Stimulated activated CD4-positive, alpha-beta T cell treated with anti-CD3 and anti-CD28 coated beads, Interleukin-2, amount 100 ng/mL, for 24 hours (primary cell): ENCODE measurements around the gene ERBIN.
"Not testable (repeated sequence)": the region's sequence is repeated elsewhere in the genome, so short reads cannot be mapped to it uniquely, and the experiment has no call there.

ENCODE experiments used
- DNase-seq, 2 donors: peaks; one replicate each; pipeline ENCODE4 v3.0.0-alpha.2; 2020

Gene ERBIN

DNA sequence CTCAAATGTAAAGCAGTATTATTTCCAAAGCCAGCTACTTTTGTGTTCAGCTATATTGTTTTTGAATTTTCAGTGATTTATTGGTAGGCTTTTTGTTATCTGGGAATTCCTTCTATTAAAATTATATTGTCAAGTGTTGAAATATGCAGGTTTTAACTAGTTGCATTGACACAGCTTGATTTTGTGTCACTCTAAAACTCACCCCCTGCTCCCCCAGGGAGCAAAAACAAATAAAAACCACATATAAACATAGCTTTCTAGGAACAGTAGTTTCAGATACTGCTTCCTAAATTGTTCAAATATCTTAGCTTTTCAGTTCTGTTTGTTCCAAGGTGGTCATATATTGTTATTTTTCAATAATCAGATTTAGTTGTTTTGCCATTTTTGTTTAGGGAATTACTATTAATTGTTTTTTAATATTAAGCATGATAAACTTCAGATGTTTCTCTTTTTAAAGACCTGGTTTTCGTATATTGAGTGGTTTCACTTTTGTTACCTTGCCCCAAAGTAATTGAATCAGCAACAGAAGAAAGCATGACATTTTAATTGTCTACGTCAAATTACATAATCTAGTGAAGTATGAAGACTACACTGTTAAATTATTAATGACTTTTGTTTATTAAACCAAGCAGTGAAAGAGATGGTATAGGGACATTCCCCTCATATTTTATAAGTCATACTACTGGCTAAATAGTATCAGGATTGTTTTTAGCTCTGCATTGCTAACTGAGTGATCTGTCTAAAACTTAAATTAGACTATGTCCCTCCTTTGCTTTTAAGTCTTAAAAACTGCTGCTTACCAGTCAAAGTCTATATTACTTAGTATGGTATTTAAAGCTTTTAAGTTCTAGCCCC, 43.4 kb downstream of the ERBIN start:
- no peak for DNase-seq

DNA sequence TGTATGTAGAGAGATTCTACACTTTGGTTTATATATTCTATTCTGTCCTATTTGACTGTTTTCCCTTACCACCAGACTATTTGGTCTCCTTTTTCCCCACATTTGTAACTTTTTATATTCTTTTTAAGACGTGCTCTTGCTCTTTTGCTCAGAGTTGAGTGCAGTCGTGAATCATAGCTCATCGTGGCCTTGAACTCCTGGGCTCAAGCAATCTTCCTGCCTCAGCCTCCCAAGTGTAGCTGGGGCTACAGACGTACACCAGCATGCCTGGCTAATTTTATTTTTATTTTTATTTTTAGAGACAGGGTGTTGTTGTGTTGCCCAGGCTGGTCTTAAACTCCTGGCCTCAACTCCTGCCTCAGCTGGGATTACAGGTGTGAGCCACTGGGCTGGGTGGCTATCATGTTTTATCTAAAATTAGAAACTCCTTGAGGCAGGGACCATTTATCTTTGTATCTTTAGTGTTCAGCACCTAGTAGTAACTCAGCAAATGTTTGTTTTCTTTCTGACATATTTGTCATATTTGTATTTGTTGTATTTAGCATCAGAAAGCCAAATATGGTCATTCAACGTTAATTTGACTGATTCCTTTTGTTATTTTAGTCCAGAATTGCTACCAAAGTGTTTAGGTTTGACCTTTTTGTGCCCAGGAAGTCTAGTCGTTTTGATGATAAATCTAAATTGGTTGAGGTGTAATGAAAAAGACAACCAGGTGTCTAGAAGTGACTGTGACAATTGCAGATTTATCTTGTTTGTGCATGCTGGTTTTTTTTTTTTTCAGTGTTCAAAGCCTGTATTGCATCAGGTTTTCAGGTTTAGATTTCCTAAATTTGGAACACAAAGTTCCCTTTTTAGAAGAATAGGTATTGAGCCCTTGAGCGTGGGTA, 44.3 kb downstream of the ERBIN start:
- no peak for DNase-seq

DNA sequence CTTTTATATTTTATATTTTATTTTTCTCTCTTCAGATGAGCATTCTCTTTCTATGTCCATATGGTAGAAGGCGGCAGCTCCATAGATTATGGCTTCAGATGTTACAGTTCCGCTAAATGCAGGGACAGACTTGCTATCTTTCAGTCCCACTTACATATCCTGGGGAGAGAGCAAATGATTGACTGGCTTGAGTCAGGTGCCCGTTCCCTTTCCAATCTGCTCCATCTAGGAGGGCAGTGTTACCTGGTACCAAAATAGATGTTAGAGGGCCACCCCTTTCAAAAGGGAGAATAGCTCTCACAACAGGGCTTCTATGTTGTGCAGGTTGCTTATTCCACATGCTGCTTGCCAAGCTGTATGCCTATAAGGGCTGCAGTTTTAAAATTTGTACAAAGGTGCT, 45.3 kb downstream of the ERBIN start:
- DNase-seq, result no peak

DNA sequence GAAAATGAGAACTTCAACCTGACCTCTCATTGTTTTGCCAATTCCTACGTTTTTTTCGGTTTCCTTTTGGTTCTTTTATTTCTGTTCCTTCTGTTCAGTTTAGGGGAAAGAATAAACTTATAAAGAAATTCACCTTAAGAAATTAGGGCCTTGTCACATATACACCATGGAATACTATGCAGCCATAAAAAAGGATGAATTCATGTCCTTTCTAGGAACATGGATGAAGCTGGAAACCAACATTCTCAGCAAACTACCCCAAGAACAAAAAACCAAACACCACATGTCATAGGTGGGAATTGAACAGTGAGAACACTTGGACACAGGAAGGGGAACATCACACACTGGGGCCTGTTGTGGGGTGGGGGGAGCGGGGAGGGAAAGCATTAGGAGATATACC, 46.5 kb downstream of the ERBIN start:
- DNase-seq, result not testable (repeated sequence)

DNA sequence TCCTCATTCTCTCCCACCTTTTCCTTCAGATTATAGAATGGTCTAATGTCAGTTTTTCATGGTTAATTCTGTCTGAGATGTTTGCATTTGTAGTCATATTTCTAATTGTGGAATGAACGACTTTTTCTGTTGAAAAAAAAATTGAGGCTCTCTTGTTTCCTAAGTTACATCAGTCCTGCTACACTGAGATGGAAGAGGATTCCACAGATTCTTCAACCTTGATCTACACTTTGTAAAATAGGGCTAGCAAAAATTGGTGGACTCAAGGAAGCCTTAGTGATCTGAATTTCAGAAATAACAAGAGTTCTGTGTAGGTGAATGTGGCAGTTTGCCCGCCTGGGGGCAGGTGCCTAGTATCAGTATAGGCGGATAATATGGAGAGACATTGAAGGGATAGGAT, 51.9 kb downstream of the ERBIN start:
- no peak for DNase-seq

DNA sequence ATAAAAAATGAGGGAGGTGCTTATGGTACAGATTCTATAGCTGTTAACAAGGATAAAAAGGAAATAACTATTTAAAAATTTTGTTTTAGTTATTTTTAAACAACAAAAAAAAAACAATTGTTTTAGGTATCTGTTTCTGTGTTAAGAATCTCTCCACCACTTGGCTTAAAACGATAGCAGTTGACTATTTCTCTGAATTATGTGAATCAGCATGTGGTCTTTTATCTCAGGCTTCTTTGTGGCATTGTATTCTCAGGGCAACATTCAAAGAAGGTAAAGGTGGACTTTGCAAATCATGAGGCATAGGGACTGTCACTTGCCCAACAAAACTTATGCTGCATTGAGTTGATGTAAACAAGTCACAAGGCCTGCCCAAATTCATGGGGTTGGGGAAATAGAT, 55.2 kb downstream of the ERBIN start:
- DNase-seq, result no peak

DNA sequence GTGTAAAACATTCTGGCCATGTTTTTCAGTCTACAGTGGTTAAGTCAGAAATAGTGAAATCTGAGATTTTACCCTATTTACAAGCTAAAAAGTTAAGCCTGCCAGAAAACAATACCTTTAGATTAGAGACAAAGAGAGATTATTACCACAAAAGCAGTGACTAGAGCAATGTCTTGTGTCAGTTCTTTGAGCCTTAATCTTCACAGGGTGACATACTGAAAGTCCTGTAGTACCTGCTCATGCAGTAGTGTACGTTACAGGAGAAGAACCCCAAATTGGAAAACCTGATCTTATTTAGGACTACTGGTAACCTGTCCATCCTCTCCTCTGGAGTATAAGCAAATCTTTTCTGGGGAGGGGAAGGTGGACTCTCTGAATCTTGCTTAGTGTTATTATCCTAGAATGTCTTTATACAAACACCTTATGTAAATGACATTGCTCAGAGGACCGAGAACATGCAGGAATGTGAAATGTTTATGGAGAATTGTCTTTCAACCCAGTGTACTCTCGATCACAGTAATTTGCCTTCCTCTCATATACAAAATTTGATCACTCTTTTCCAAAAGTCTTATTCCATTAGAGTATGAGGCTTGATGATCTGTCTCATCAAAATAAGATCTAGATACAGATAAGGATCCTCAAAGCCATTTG, 55.7 kb downstream of the ERBIN start:
- DNase-seq, result no peak

DNA sequence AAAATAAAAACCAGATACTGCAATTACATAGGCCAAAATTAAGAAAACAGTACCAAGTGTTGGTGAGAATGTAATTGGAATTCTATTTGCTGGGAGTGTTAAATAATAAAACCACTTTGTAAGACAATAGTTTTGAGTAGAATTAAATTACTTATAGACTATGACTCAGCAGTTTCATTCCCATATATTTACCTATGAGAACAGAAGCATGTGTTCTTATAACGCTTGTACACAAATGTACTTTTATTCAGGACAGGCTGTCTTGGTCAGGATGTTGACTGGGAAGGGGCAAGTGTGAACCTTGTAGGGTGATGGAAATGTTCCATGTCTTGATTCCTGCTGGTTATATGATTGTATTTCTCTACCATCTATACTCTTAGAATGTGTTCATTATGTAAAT, 56.3 kb downstream of the ERBIN start:
- DNase-seq, result no peak

DNA sequence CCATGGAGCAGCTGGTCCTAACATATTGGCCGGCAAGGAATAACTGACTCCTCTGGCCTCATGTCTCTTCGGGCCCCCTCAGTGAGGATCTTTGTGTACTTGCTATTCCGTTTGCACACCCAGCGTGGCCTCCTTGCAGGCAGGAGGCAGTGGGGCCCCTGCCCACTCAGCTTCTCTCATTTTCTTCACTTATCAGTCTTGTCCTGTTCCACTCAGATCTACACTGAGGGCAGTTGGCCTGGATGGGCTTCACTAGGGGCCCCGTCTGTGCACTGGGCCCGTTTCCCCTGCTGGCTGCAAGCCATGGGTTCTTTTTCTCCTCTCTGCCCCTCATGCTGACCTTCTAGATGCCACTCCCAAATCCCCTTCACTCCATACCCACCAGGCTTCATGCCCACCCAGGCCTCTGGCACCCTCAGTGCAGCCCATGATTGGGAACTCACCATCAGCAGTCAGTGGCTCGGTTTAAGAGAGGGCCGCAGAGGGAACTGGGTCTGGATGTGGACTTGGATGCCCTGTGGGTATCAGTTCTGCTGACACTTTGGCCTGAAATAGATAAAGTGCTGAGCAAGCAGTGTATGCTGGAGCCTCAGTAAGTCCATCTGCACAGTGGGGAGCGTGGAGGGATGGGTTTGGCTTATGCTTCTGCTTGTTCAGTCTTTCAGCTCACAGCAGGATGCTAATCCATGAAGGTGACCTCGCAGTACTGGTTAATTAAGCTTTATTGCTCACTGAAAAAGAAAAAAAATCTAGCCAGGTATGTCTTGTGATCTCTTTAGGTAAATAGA, 57.9 kb downstream of the ERBIN start:
- DNase-seq, result no peak

DNA sequence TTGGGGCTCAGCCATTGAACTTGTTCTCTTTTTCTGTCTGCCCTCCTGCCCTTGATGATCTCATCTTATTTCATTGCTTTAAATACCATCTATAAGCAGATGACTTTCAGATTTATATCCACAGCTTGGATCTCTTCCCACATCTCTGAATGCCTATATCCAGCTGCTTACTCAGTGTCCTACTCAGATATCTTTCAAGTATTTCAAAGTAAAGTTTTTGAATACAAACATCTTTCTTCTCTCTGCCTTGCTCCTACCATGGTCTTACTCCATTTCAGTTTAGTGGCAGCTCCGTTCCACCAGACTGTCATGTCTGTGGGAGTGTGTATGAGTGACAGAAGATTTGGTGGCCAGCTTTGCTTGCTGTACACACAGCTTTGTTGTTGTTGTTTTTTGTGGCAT, 59.7 kb downstream of the ERBIN start:
- DNase-seq, result no peak

DNA sequence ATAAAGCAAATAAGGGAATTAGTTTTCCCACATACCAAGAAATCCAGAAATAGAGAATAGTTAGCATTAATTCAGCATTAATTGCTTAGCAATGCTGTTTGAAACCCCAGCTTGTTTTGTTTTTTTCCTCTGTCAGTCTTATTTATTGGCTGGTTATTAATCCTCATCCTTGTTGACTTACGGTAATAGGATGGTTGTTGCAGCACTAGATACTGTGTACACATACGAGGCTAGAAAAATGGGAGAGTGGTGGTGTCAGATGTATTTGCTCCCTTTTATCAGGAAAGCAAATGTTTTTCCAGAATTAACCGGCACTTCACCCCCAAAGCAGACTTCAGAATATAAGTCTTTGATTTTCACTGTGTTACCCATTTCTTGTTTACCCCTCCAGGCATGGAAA, 60.4 kb downstream of the ERBIN start:
- DNase-seq, result no peak

DNA sequence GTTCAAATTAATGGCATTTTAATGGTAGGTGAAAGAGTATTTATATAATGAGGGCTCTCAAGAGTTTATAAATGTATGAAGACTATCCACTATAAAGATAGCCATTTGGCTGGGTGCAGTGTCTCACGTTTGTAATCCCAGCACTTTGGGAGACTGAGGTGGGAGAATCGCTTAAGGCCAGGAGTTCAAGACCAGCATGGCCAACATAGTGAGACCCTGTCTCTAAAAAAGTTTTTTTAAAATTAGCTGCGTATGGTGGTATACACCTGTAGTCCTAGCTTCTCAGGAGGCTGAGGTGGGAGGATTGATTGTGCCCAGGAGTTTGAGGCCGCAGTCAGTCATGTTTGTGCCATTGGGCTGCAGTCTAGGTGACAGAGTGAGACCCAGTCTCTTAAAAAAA, 61.6 kb downstream of the ERBIN start:
- no peak for DNase-seq

DNA sequence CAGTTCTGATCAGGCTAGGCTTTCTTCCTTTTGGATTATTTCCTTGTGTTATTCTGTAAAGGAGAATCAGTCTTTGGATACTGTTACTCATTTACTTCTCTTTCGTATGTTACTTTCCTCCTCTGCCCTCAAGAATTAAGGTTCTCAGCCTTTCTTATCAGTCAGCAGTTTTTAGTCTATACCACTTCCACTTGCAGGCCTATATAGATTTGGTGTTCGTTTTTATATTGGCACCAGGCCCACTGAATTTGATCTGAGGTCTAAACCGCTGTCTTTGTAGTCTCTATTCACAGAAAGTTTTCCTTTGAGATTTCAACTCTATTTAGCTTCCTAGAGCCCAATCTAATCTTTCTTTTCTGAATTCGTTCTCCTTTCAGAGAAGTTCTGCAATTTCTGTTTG, 62.8 kb downstream of the ERBIN start:
- no peak for DNase-seq

DNA sequence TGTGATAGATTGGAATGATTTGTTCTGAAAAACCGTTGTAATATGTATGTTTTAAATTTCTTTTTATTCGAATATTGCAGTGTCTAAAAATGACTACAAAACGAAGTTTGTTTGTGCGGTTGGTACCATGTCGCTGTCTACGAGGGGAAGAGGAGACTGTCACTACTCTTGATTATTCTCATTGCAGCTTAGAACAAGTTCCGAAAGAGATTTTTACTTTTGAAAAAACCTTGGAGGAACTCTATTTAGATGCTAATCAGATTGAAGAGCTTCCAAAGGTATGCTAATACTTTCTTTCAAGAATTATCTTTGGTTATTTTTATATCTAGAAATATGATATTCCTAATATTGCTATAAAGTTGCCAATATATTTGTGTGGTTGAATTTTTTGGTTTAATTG, 66.3 kb downstream of the ERBIN start:
- DNase-seq, result no peak

DNA sequence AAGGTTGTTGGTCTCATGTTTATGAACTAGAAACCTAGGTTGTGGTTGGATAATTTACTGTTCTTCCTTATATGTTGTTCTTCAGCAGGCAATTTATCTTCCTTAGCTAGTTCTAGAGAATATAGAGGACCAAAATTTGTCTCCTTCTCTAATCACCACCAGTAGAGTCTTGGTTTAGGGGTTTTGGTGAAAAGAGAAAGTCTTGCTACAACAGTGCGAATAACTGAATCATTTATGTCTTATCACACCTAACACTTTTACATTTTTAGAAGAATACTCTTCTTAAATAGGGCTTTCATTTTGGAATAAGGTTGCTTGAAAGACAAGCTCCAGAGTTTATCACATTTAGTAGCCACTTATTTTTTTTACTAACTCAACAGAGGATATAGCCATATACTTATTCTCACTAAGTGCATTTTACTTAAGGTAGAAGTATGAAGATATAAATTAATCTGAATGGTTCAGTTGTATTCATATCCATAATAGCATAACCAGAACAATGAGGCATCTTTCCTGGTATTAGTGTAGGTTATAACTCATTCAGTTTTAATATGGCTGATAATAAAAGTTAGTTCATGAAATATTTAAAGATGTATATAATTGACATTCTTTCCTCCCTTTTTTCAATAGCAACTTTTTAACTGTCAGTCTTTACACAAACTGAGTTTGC, 67.9 kb downstream of the ERBIN start:
- no peak for DNase-seq

DNA sequence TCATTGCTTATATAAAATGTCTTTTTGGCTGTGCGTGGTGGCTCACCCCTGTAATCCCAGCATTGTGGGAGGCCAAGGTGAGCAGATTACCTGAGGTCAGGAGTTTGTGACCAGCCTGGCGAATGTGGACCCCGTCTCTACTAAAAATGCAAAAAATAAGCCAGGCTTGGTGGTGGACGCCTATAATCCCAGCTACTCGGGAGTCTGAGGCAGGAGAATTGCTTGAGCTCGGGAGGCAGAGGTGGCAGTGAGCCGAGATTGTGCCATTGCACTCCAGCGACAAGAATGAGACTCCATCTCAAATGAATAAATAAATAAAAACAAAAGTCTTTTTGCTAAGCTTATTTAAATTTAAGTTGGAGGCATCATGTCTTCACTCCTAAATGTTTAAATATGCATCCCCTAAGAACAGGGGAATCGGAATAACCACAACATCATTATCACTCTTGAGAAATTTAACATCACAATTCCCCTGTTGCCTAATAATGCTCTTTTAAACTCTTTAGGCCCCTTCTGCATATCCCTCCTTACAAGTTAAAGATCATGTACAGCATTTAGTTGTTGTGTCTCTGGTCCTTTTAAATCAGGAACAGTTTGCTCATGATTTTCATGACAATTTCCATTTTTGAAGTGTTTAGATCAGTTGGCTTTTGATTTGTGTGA, 72.8 kb downstream of the ERBIN start:
- no peak for DNase-seq

DNA sequence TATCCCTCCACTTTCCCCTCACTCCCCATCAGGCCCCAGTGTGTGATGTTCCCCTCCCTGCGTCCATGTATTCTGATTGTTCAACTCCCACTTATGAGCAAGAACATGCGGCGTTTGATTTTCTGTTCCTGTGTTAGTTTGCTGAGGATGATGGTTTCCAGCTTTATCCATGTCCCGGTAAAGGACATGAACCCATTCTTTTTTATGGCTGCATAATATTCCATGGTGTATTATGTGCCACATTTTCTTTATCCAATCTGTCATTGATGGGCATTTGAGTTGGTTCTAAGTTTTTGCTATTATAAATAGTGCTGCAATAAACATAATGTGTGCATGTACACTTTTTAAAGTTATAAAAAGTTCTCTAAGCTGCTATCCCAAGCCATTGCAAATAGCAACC, 75.6 kb downstream of the ERBIN start:
- DNase-seq, result no peak

DNA sequence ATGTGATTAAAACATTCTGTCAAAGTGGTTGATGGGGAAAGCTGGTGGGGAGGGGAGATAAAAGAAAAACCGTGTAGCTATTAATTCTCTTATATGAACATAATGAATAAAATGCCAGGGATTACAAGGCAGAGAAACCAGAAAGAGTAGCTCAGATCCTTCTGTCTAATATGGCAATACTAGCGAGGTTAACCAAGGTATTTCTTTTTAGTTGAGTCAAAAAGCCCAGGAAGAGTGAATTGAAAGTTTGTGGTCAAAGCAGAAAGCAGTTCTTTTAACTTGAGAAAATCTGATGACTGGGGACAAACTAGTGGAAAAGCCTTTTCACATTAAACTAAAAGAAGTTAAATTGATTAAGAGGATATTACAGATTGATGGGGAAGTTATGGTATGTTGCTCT, 76.0 kb downstream of the ERBIN start:
- no peak for DNase-seq

DNA sequence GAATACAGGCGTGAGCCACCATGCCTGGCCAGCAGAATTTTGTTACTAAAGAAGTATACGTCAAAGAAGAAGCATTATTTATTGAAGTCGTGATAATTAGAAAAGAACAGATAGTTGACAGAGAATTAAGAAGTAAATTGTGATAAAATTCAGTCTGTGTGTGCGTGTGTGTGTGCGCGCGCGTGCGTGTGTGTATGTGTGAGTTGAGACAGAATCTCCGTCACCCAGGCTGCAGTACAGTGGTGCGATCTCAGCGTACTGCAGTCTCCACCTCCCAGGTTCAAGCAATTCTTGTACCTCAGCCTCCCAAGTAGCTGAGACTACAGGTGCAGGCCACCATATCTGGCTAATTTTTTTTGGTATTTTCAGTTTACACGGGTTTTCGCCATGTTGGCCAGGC, 77.8 kb downstream of the ERBIN start:
- DNase-seq, result no peak

DNA sequence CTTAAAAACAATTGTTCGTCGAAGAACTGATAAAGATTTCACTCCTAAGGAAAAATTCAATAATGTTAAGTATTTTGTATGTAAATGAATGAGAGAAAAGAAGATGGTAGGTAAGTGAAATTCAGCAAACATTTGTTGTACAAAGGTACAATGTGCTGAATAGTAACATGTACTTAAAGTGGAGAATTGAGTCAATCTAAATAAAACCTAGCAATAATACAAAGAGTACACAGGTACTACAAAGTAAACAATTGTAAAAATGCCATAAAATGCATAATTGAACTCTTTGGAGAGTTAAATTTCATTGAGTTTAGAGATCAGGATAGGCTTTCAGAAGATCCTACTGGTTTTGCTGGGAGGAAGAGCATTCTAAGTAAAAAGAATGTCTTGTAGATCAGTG, 82.9 kb downstream of the ERBIN start:
- no peak for DNase-seq

DNA sequence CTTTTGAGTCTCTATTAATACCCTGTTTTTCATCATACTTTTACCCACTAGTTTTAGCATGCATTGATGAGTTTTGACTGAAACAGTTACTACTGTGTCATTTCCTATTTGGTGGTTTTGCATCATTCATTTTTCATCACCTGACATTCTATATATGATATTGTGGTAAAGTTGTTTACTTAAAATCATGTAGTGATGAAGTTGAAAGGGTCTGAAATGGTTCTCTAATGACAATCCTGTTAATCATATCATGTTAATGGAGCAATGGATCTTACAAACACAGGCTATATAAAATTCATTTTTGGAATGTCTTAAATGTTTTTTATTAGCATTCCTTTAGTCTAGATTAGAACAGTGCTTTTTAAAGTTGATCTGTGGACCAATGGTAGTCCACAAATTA, 84.1 kb downstream of the ERBIN start:
- DNase-seq, result no peak

DNA sequence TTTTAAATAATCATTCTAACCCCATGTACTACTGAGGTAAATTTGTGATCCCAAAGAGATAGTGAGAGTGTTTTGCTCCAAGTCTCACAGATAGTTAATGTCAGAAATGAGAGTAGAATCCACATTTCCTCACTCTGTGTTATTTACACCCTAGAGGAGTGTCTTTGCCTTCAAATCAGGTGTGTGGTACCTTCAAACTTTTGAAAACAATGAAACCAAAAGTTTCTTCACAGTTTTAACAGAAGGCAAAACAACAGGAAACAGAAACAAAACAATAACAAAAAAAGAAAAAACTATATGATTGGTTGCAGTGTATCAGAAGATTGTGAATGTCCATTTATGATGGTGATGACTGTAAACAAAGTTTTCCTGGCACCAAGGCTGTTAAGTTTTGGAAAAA, 85.9 kb downstream of the ERBIN start:
- no peak for DNase-seq
